Measurements from ENCODE around the gene FAM219B.
A peak's percentile ranks its signal among the peaks of the same experiment; 100 is the strongest.
"Not testable (repeated sequence)": the region's sequence is repeated elsewhere in the genome, so short reads cannot be mapped to it uniquely, and the experiment has no call there.

Gene FAM219B

DNA sequence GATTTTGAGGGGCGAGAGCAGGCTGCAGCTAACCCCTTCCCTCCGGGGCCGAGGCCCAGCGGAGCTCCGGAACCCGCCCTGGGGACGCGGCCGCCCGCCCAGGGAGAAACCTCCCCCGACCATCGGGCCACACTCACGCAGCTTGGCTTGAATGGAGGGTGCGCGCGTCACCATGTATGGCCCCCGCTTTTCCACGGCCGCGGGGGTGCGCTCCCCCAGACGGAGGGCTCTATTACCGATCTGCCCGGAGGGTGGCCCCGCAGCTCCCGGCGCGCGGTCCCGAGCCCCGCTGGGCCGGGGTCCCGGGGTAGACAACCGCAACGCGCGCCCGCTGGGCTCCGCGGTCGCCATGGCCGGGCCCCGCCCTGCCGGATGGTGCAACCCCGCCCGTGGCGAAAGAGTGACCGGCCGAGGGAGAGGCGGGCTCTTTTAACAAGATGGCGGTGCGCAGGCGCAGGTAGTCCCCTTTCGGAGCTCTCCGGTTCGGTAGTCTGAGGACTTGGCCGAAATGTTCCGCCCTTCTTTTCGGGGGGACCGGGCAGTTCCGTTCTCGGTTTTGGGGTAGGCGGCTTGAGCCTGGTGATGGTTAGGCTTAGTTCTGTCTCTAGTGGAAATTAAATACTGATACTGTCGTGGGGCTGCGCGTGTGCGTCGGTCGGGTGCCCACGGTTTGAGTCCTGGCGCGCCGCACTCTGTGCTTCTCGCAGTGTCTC lies at the start of gene FAM219B:
Gene FAM219B (minus strand): TSS at position 402 of the 713 bp plus-strand sequence. CDS start 51 bp downstream, at position 351.
- peak; percentile 84 for DNase-seq

- DNase-seq = peak; percentile 71
Measured at GRCh38 chr15:74955796-74956647, 49.4 kb upstream of the FAM219B start.

GRCh38 chr15:74955017-74955416 lies 48.4 kb upstream of the FAM219B start:
- no peak for DNase-seq

DNA sequence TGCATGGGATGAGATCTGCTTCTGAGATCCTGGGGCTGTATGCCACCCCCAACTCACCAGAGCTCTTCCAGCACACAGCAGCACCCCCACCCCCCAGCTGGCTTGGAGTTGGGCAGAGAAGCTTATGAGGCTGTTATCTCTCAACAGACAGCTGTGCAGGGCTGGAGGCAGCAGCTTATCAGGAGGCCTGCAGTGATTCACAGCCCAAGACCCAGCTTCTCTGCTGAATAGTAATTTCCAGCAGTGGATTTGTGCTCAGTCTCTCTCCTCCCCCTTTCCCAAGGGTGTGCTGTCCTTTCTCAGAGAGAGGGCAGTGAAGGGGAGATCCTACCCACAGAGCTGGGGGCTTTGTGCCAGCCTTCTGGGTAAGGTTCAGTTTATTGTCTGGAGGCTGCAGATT lies 47.9 kb upstream of the FAM219B start:
- no peak for DNase-seq

GRCh38 chr15:74951006-74951405 lies 44.4 kb upstream of the FAM219B start:
- no peak for DNase-seq

GRCh38 chr15:74950078-74950908 lies 43.6 kb upstream of the FAM219B start:
- peak; percentile 62 for DNase-seq

GRCh38 chr15:74937590-74938371 lies 31.1 kb upstream of the FAM219B start, which contains the start of gene COX5A:
COX5A (minus strand) TSS chr15:74938073; CDS start chr15:74938014, 59 bp downstream.
- peak; percentile 95 for DNase-seq

DNA sequence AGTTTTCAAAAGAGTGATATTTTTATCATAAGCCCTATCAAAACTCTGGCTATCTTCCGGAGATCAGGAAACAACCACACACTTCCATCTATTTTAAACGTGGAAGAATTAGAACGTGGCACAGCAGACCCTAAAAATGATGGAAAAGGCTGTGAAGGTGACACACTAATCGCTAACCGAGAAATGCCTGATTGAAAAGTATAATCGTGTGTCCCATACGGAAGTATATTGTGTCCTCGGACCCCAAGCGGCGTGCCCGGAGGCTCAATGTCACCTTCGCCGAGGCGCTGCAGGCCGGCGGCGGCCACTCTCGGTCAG lies 30.6 kb upstream of the FAM219B start:
- DNase-seq = peak; percentile 19

- peak; percentile 10 for DNase-seq
Measured at GRCh38 chr15:74935193-74935592, 28.5 kb upstream of the FAM219B start.

DNA sequence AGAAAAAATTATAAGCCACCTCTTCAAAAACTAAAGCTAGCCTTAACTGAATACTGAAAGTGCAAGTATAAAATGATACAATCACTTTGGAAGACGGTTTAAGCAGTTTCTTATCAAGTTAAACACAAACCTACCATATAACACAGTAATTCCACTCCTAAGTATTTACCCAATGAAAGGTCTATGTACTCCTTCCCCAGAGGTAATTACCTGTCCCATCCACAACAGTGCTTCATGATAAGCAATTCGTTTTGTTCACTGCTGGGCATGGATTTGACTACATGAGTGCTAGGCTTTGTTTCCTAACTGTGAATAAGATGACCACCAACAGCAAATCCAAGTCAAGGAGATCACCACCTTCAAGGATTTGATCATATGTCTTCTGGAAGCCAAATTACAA lies 26.9 kb upstream of the FAM219B start:
- DNase-seq = no peak

DNA sequence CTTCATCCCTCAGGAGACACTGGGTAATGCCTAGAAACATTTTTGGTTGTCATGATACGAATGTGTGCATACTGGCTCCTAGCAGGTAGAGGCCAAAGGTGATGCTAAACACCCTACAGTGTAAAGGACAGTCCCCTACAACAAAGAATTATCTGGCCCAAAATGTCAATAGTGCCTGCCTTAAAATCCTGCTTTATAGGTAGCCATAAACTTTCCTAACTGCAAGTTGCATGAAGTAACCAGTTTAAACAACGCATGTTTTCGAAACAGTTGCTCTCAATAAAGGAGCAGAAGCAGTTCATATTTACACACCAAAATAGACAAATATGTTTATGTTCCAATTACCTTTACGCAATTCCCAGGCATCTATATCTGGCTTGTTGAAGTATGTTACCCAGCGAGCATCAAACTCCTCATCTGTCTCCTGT lies 22.1 kb upstream of the FAM219B start:
- no peak for DNase-seq

DNA sequence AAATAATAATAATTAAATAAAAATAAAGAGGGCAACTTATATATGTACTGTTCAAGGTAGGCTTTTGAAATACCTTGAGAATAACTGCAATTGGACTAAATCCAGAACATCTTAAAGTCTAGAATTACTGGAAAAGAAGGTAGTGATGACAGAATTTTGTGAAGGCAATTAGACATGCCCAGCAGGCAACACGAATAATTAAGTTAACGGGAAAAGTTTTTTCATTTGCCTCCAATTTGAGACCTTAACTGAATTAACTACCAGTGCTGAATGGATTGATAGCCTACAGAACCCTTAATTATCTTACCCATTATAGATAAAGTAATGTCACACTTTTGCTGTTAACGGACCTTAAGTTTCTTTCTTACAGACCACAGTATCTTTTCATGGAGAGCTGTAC lies 17.9 kb upstream of the FAM219B start:
- no peak for DNase-seq

GRCh38 chr15:74920456-74920855 lies 13.8 kb upstream of the FAM219B start:
- no peak for DNase-seq

GRCh38 chr15:74917676-74918075 lies 11.0 kb upstream of the FAM219B start:
- DNase-seq = no peak

DNA sequence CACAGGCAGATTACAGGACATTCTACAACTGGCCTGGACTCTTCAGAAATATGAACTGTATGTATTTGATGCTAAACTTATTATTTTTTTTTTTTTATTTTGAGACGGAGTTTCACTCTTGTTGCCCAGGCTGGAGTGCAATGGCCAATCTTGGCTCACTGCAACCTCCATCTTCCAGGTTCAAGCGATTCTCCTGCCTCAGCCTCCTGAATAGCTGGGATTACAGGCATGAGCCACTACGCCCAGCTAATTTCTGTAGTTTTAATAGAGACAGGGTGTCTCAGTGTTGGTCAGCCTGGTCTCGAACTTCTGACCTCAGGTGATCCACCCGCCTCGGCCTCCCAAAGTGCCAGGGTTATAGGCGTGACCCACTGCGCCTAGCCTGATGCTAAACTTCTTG lies 7.1 kb upstream of the FAM219B start:
- not testable (repeated sequence) for DNase-seq

- DNase-seq = no peak
Measured at GRCh38 chr15:74913041-74913440, 6.4 kb upstream of the FAM219B start.

DNA sequence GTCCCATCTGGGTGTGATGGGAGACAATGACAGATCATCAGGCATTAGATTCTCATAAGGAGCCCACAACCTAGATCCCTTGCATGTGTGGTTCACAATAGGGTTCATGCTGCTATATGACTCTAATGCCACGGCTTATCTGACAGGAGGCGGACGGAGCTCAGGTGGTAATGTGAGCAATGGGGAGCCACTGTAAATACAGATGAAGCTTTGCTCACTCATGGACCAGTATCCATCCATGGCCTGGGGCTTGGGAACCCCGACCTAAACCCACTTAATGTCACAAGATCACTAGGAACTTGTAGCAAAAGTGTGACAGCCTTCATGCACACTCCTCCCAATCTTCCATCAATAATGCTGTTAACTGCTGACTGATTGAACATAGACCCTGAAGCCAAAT lies 2.0 kb upstream of the FAM219B start:
- no peak for DNase-seq

GRCh38 chr15:74907163-74907870 lies 666 bp upstream of the FAM219B start:
- no peak for DNase-seq

DNA sequence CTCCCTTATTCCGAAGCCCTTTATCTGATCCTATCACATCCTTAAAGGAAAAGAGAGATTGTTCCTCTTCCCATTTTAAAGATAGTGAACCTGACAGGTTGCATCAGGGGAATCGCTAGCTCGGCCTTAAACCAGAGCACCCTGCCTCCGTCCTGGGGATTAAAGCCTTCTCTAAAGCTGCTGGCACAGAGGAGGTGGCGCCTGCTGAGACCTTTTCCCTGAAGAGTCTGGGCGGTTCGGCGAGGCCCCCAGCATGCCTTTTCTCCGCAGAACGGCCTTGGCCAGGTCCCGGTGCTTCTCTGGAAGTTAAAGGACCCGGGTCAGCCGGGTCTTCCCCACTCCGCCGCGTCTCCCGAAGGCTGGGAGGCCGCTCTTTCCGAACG lies 593 bp downstream of the FAM219B start:
- DNase-seq = no peak

DNA sequence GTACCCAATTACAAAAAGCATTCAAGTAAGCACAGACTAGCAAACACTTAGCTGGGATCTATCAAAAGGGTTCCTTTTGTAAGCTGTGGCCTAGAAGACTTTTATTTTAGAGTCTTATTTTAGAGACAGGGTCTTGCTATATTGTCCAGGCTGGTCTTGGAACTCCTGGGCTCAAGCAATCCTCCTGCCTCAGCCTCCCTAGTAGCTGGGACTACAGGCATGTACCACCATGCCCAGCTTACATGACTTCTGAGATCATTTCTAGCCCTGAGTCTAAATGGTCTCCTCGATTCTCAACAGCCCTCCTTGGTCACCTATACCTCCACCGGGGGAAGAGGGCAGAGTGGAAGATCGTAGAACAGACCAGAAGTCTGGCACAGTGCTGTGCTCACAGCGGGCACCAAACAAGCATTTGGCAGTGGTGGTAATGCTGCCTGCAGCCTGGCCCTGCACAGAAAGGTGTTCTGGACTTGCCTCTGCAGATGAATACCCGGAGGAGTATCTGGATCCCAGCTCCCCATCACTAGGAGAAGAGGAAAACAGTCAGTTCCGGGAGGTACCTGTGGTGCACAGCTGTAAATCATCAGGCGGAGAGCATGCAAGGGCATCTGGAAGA lies 2.4 kb downstream of the FAM219B start:
- no peak for DNase-seq

GRCh38 chr15:74903676-74904075 lies 3.0 kb downstream of the FAM219B start:
- no peak for DNase-seq

Data from COR-L47 (cell line).